Natural killer cell (primary cell): ENCODE data around the gene SLC35A2. TPM values are rescaled to one million over a fixed set of nuclear protein-coding genes. Genes with fewer than 3 reads are reported as not detected.

Source experiments
- ATAC-seq, 3 donors: fragments of 150-1000 bp in 2 of 3; fragments of 200-7000 bp in 1 of 3; cut with Tn5 transposase; 1 replicate in 1 of 3; 2 replicates in 2 of 3; pipeline ENCODE4 v1.10.0; 2021; ENCODE audit warnings: mild to moderate bottlenecking in 2 of 3, moderate library complexity in 2 of 3
- DNase-seq, 2 donors: peaks; one replicate each; pipeline versions ENCODE4 v3.0.0 to v3.0.0-alpha.2; 2013 to 2021; ENCODE audit warnings: mixed read lengths in 1 of 2
- H3K27ac ChIP-seq: one replicate; pipeline ENCODE4 v1.5.1; 2013; ENCODE audit warnings: mild to moderate bottlenecking, low read length
- H3K27me3 ChIP-seq: one replicate; pipeline ENCODE4 v1.6.1; 2013; ENCODE audit warnings: low read length; ENCODE audit not compliant: control insufficient read depth, insufficient read depth
- H3K36me3 ChIP-seq: one replicate; pipeline ENCODE4 v1.6.1; 2013; ENCODE audit warnings: low read length; ENCODE audit not compliant: control insufficient read depth, insufficient read depth
- H3K4me1 ChIP-seq: one replicate; pipeline ENCODE4 v1.6.1; 2013; ENCODE audit warnings: low read length; ENCODE audit not compliant: control insufficient read depth, insufficient read depth
- H3K4me3 ChIP-seq: one replicate; pipeline ENCODE4 v1.5.1; 2013; ENCODE audit warnings: low read length
- H3K9me3 ChIP-seq: one replicate; pipeline ENCODE4 v1.6.1; 2013; ENCODE audit warnings: low read length; ENCODE audit not compliant: control insufficient read depth, insufficient read depth
- H3K27ac Mint-ChIP-seq, 2 donors: one replicate each; pipeline ENCODE4 v1.8.0; 2022; ENCODE audit warnings: mild to moderate bottlenecking in 2 of 2, mixed read lengths in 2 of 2, moderate library complexity in 1 of 2
- H3K27me3 Mint-ChIP-seq, 2 donors: one replicate each; pipeline ENCODE4 v1.8.0; 2022; ENCODE audit warnings: low read depth in 2 of 2, mixed read lengths in 2 of 2
- H3K36me3 Mint-ChIP-seq: one replicate; pipeline ENCODE4 v1.8.0; 2022; ENCODE audit warnings: mixed read lengths
- H3K4me1 Mint-ChIP-seq, 2 donors: one replicate each; pipeline ENCODE4 v1.8.0; 2022; ENCODE audit warnings: mixed read lengths in 2 of 2
- H3K4me3 Mint-ChIP-seq: one replicate; pipeline ENCODE4 v1.8.0; 2022; ENCODE audit warnings: mild to moderate bottlenecking, moderate library complexity, mixed read lengths
- H3K9me3 Mint-ChIP-seq, 2 donors: one replicate each; pipeline ENCODE4 v1.8.0; 2022; ENCODE audit warnings: mixed read lengths in 2 of 2
- CTCF ChIP-seq: fragments of 200-600 bp; IDR thresholded peaks from one replicate; pipeline ENCODE4 v1.8.0; 2022; ENCODE audit warnings: antibody characterized with exemption
- WGBS: methylation state at CpG from one replicate; pipeline ENCODE4 v1.1.7; 2013; ENCODE audit warnings: missing lambda C conversion rate; ENCODE audit not compliant: insufficient coverage; 5-methylcytosine and 5-hydroxymethylcytosine counted together
- intact Hi-C: fragments of 100-400 bp; cut with micrococcal nuclease; formaldehyde crosslinking; loops from one replicate; pipeline ENCODE4 v1.14.2; 2022
- total RNA-seq, 4 donors: library from RNA; stranded (reverse); fragments of 120-200 nt in 1 of 4; gene quantifications; one replicate each; pipeline versions ENCODE4 v1.2.3 to v1.2.4, GENCODE V29; 2013 to 2022

Gene SLC35A2
- total RNA-seq, 3 donors from 2014 or later (not counting 1 experiment from before 2014, with no cell fraction given): 16.5 to 30.1 (median 18.3) TPM

GRCh38 chrX:48896611-48897011 is 14.8 kb downstream of the SLC35A2 start:
- ATAC-seq: no peak
- H3K4me3 Mint-ChIP-seq: peak overlapping the region; percentile 90
- 86% methylated on average over 7 of the region's 9 CpGs for WGBS
- no peak for TF ChIP-seq CTCF
- peaks cover 16% of the 10 kb centered on the region for H3K36me3 ChIP-seq
- no peaks in the 10 kb centered on the region for H3K27me3 Mint-ChIP-seq
- no peaks in the 10 kb centered on the region for H3K36me3 Mint-ChIP-seq
- H3K4me3 ChIP-seq: peak overlapping the region; percentile 99
- no peaks in the 10 kb centered on the region for H3K9me3 ChIP-seq
- H3K27ac Mint-ChIP-seq: peak overlapping the region; percentile 92 to 97
- H3K4me1 Mint-ChIP-seq: peaks cover 6 to 23% of the 10 kb centered on the region in 2 donors
- peaks cover 35% of the 10 kb centered on the region for H3K4me1 ChIP-seq
- intact Hi-C loops: loop anchor here (2.0 to 5.0 kb wide), 2 partner anchors 14 to 61 kb away; partner anchors contain the start of genes OTUD5 and SLC35A2
- H3K27me3 ChIP-seq: no peaks in the 10 kb centered on the region
- no peak for DNase-seq
- H3K9me3 Mint-ChIP-seq: no peaks in the 10 kb centered on the region
- peak overlapping the region; percentile 100 for H3K27ac ChIP-seq

- Mint-ChIP-seq H3K9me3 (no peaks in the 10 kb centered on the region), H3K4me1 (peaks cover 6 to 33% of the 10 kb centered on the region in 2 donors), H3K36me3 (no peaks in the 10 kb centered on the region), H3K27me3 (no peaks in the 10 kb centered on the region), H3K27ac (peak overlapping the region in 1 of 2 donors; percentile 60), H3K4me3 (peak overlapping the region; percentile 45)
- Histone ChIP-seq H3K4me1 (peaks cover 41% of the 10 kb centered on the region), H3K36me3 (peaks cover 10% of the 10 kb centered on the region), H3K27me3 (no peaks in the 10 kb centered on the region), H3K4me3 (no peak overlapping the region), H3K9me3 (no peaks in the 10 kb centered on the region), H3K27ac (no peak overlapping the region)
- 94% methylated on average over 6 of the region's 6 CpGs for WGBS
- TF ChIP-seq CTCF: no peak
- ATAC-seq (no peak), DNase-seq (no peak)
- intact Hi-C loops: loop anchor here (5.0 kb wide), 1 partner anchor 62 kb away; the partner anchor contains the start of gene OTUD5
Measured at GRCh38 chrX:48894891-48895290, 16.6 kb downstream of the SLC35A2 start.

- no peak overlapping the region for H3K4me3 Mint-ChIP-seq
Measured at GRCh38 chrX:48893556-48894348, 17.7 kb downstream of the SLC35A2 start.

More at GRCh38 chrX:48893556-48894348, 17.7 kb downstream of the SLC35A2 start:
- Mint-ChIP-seq H3K27me3 (no peaks in the 10 kb centered on the region), H3K4me1 (peaks cover 6 to 33% of the 10 kb centered on the region in 2 donors), H3K36me3 (no peaks in the 10 kb centered on the region), H3K27ac (no peak overlapping the region), H3K9me3 (no peaks in the 10 kb centered on the region)
- H3K27ac ChIP-seq: no peak overlapping the region
- no peak for TF ChIP-seq CTCF
- intact Hi-C loops: no loop called here
- H3K4me3 ChIP-seq: no peak overlapping the region
- no peaks in the 10 kb centered on the region for H3K9me3 ChIP-seq
- ATAC-seq: no peak
- no peaks in the 10 kb centered on the region for H3K27me3 ChIP-seq
- H3K36me3 ChIP-seq: peaks cover 10% of the 10 kb centered on the region
- WGBS: 91% methylated on average over 15 of the region's 16 CpGs
- DNase-seq: no peak
- H3K4me1 ChIP-seq: peaks cover 31% of the 10 kb centered on the region
